Measurements from ENCODE around the gene NELL1. TPM values are rescaled to one million over a fixed set of nuclear protein-coding genes. Genes with fewer than 3 reads are reported as not detected.

Gene NELL1
- total RNA-seq, 6 experiments from 2014 or later: not detected

DNA sequence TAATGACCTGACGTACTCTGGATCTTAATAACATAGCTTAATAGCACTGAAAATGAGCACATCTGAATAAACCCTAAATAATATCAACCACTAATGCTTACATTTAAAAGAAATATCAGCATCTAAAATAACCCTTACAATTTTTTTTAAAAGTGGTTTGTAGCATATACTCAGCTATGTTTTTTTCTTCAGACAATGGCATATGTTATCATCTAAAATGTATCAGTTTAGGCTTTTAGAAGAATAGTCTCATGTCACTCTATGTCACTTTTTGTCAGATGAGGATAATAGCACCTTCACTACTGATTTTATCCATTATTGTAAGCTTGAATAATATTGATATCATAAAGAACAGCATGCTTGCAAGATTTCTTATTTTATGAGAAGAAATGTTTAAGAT lies 868.6 kb downstream of the NELL1 start:
- Mint-ChIP-seq H3K27me3 (ENCODE audit: insufficient read depth) (no peaks in the 10 kb centered on the region; the same call in 1 of the 2 replicates), H3K9me3 (peaks cover 47% of the 10 kb centered on the region), H3K4me3 (no peak overlapping the region), H3K36me3 (ENCODE audit: low read depth) (no peaks in the 10 kb centered on the region), H3K4me1 (ENCODE audit: low read depth) (no peaks in the 10 kb centered on the region), H3K27ac (no peak overlapping the region)
- DNase-seq: no peak
- TF ChIP-seq, protein P1, sequence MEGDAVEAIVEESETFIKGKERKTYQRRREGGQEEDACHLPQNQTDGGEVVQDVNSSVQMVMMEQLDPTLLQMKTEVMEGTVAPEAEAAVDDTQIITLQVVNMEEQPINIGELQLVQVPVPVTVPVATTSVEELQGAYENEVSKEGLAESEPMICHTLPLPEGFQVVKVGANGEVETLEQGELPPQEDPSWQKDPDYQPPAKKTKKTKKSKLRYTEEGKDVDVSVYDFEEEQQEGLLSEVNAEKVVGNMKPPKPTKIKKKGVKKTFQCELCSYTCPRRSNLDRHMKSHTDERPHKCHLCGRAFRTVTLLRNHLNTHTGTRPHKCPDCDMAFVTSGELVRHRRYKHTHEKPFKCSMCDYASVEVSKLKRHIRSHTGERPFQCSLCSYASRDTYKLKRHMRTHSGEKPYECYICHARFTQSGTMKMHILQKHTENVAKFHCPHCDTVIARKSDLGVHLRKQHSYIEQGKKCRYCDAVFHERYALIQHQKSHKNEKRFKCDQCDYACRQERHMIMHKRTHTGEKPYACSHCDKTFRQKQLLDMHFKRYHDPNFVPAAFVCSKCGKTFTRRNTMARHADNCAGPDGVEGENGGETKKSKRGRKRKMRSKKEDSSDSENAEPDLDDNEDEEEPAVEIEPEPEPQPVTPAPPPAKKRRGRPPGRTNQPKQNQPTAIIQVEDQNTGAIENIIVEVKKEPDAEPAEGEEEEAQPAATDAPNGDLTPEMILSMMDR (IDR thresholded peaks at IDR 0.05): no peak

DNA sequence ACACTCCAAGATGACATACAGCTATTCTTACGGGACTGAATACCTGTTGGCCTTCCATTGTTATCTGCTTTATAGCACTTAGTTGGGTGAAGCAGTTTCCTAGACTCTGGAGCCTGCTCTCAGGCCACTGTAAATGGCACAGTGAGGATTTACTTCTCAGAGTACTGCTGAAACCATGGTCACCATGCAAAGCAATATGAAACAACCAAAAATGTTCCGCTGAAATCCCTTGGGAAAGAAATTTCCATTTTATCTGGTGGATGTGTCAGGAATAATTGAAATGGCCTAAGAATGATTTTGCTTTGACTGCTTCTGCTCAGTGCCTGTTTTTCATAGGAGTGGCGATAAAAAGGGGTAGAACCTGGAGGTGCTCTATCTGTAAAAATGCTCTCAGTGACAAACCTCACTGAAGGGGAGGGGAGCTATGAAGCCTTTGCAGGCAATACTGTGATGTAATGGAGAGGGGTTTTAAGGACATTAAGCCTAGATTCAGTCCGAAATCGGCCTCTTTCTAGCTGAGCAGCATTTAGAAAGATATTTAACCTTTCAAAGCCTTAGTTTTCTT lies 871.9 kb downstream of the NELL1 start:
- no peaks in the 10 kb centered on the region for H3K4me1 Mint-ChIP-seq (ENCODE audit: low read depth)
- H3K4me3 Mint-ChIP-seq: no peak overlapping the region
- no peaks in the 10 kb centered on the region; the same call in 1 of the 2 replicates for H3K27me3 Mint-ChIP-seq (ENCODE audit: insufficient read depth)
- H3K36me3 Mint-ChIP-seq (ENCODE audit: low read depth): no peaks in the 10 kb centered on the region
- TF ChIP-seq, protein P1 (IDR thresholded peaks at IDR 0.05): no peak
- no peak for DNase-seq
- peaks cover 51% of the 10 kb centered on the region for H3K9me3 Mint-ChIP-seq
- no peak overlapping the region for H3K27ac Mint-ChIP-seq

DNA sequence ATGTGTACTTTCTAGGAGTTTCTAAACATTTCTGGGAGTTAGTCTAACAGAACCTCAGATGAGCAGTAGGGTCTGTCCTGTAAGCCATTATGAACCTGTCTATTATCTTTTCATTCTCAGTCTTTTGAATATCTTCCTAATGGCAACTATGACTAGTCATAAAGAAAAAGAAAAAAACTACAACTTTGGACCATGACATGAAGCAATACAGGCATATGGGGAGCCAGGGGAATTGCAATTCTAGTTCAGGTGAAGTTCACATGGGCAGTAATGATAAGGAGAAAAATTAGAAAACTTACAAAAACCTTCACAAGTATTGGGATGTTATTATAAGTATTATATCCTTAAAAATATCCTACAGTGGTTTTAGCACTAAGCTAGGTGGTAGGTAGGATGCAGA lies 874.5 kb downstream of the NELL1 start:
- no peak overlapping the region for H3K27ac Mint-ChIP-seq
- no peaks in the 10 kb centered on the region for H3K36me3 Mint-ChIP-seq (ENCODE audit: low read depth)
- no peak overlapping the region for H3K4me3 Mint-ChIP-seq
- H3K27me3 Mint-ChIP-seq (ENCODE audit: insufficient read depth): no peaks in the 10 kb centered on the region; the same call in 1 of the 2 replicates
- no peak for DNase-seq
- no peaks in the 10 kb centered on the region for H3K4me1 Mint-ChIP-seq (ENCODE audit: low read depth)
- H3K9me3 Mint-ChIP-seq: peaks cover 51% of the 10 kb centered on the region
- TF ChIP-seq, protein P1 (IDR thresholded peaks at IDR 0.05): no peak

DNA sequence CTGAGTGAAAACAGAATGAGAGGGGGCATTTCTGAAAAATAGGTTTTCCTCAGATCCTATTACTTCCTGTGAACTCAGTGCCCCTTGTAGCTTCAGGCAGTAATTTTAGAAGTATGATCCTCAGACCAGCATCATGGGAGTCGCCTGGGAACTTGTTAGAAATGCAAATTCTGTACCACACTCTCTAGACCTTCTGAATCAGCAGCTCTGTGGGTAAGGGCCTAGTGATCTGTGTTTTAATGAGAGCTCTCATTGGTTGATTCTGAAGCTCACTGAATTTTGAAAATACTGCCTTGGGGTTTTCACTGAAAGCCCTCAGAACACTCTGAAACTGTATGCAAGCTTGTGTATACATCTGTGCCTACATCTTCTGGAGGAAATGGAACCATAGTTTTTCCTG lies 876.3 kb downstream of the NELL1 start:
- no peak overlapping the region for H3K27ac Mint-ChIP-seq
- no peaks in the 10 kb centered on the region for H3K36me3 Mint-ChIP-seq (ENCODE audit: low read depth)
- H3K9me3 Mint-ChIP-seq: peaks cover 53% of the 10 kb centered on the region
- no peak overlapping the region for H3K4me3 Mint-ChIP-seq
- H3K27me3 Mint-ChIP-seq (ENCODE audit: insufficient read depth): no peaks in the 10 kb centered on the region
- DNase-seq: no peak
- H3K4me1 Mint-ChIP-seq (ENCODE audit: low read depth): no peaks in the 10 kb centered on the region
- TF ChIP-seq, protein P1 (IDR thresholded peaks at IDR 0.05): no peak

DNA sequence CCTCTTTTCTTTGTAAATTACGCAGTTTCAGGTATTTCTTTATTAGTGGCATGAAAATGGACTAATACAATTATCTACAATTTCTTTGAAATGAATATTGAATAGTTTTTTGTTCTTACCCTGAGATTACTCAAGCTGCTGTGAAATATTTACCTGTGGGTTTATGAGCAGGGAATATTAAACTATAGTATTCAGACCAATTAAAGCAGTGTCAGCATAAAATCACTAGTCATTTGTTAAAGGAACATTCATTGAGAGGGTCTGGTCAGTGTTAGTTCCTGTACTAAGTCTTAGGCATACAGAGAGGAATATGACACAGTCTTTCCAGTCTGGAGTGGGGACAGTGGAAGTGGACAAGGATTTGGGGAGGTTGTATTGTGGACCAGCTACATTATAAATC lies 877.3 kb downstream of the NELL1 start:
- H3K36me3 Mint-ChIP-seq (ENCODE audit: low read depth): no peaks in the 10 kb centered on the region

More for the DNA sequence above, 877.3 kb downstream of the NELL1 start:
- peaks cover 47% of the 10 kb centered on the region for H3K9me3 Mint-ChIP-seq
- H3K4me3 Mint-ChIP-seq: no peak overlapping the region
- H3K27me3 Mint-ChIP-seq (ENCODE audit: insufficient read depth): no peaks in the 10 kb centered on the region
- TF ChIP-seq, protein P1 (IDR thresholded peaks at IDR 0.05): no peak
- H3K27ac Mint-ChIP-seq: no peak overlapping the region
- no peaks in the 10 kb centered on the region for H3K4me1 Mint-ChIP-seq (ENCODE audit: low read depth)
- no peak for DNase-seq
